ENCODE measurements around the gene RIMBP2.

The RIMBP2 gene

GRCh38 chr12:130689408-130690405, 26.4 kb downstream of the RIMBP2 start:
- no peak for TF ChIP-seq REST (IDR thresholded peaks at IDR 0.05; ENCODE audit: insufficient read depth in 1 of 2, low read depth in 2 of 2, low read length in 2 of 2)
- TF ChIP-seq POLR2AphosphoS5 (IDR thresholded peaks at IDR 0.05; ENCODE audit: low read depth, low read length) = no peak
- TF ChIP-seq FOXP2 (optimal IDR thresholded peaks at IDR 0.05; ENCODE audit: borderline replicate concordance, extremely low read depth, extremely low read length, insufficient read depth) = no peak
- no peak for TF ChIP-seq TAF1 (IDR thresholded peaks at IDR 0.05; ENCODE audit: borderline replicate concordance, insufficient read depth, low read length)
- TF ChIP-seq SIN3A (IDR thresholded peaks at IDR 0.05; ENCODE audit: borderline replicate concordance, insufficient read depth, low read length) = no peak

GRCh38 chr12:130687796-130688778, 28.0 kb downstream of the RIMBP2 start:
- no peak for TF ChIP-seq TAF1 (IDR thresholded peaks at IDR 0.05; ENCODE audit: borderline replicate concordance, insufficient read depth, low read length)
- no peak for TF ChIP-seq REST (IDR thresholded peaks at IDR 0.05; ENCODE audit: insufficient read depth in 1 of 2, low read depth in 2 of 2, low read length in 2 of 2)
- no peak for TF ChIP-seq SIN3A (IDR thresholded peaks at IDR 0.05; ENCODE audit: borderline replicate concordance, insufficient read depth, low read length)
- no peak for TF ChIP-seq FOXP2 (optimal IDR thresholded peaks at IDR 0.05; ENCODE audit: borderline replicate concordance, extremely low read depth, extremely low read length, insufficient read depth)
- TF ChIP-seq POLR2AphosphoS5 (IDR thresholded peaks at IDR 0.05; ENCODE audit: low read depth, low read length) = no peak

- no peak for TF ChIP-seq FOXP2 (optimal IDR thresholded peaks at IDR 0.05; ENCODE audit: borderline replicate concordance, extremely low read depth, extremely low read length, insufficient read depth)
Measured at GRCh38 chr12:130687190-130687589, 28.9 kb downstream of the RIMBP2 start.

- TF ChIP-seq FOXP2 (optimal IDR thresholded peaks at IDR 0.05; ENCODE audit: borderline replicate concordance, extremely low read depth, extremely low read length, insufficient read depth) (no peak), REST (IDR thresholded peaks at IDR 0.05; ENCODE audit: insufficient read depth in 1 of 2, low read depth in 2 of 2, low read length in 2 of 2) (no peak), POLR2AphosphoS5 (IDR thresholded peaks at IDR 0.05; ENCODE audit: low read depth, low read length) (no peak), SIN3A (IDR thresholded peaks at IDR 0.05; ENCODE audit: borderline replicate concordance, insufficient read depth, low read length) (no peak), TAF1 (IDR thresholded peaks at IDR 0.05; ENCODE audit: borderline replicate concordance, insufficient read depth, low read length) (no peak)
Measured at GRCh38 chr12:130686511-130686991, 29.5 kb downstream of the RIMBP2 start.

- TF ChIP-seq REST (IDR thresholded peaks at IDR 0.05; ENCODE audit: insufficient read depth in 1 of 2, low read depth in 2 of 2, low read length in 2 of 2) (no peak), SIN3A (IDR thresholded peaks at IDR 0.05; ENCODE audit: borderline replicate concordance, insufficient read depth, low read length) (no peak), POLR2AphosphoS5 (IDR thresholded peaks at IDR 0.05; ENCODE audit: low read depth, low read length) (no peak), TAF1 (IDR thresholded peaks at IDR 0.05; ENCODE audit: borderline replicate concordance, insufficient read depth, low read length) (no peak), FOXP2 (optimal IDR thresholded peaks at IDR 0.05; ENCODE audit: borderline replicate concordance, extremely low read depth, extremely low read length, insufficient read depth) (no peak)
Measured at GRCh38 chr12:130685850-130686249, 30.2 kb downstream of the RIMBP2 start.

Measured in PFSK-1 (cell line).